Subcutaneous abdominal adipose tissue (tissue), 5 donors: Measurements from ENCODE around the gene ARHGEF19.
"Not testable (repeated sequence)": the region's sequence is repeated elsewhere in the genome, so short reads cannot be mapped to it uniquely, and the experiment has no call there.

Experiments used
- H3K27ac ChIP-seq: one replicate; pipeline ENCODE4 v1.7.0; 2013; ENCODE audit warnings: low read depth, mild to moderate bottlenecking, inconsistent platforms, low read length, moderate library complexity
- H3K27me3 ChIP-seq, 5 donors: one replicate each; pipeline ENCODE4 v1.7.0; 2013; ENCODE audit warnings: low read length in 5 of 5, inconsistent platforms in 1 of 5; ENCODE audit not compliant: control insufficient read depth in 5 of 5, insufficient read depth in 4 of 5
- H3K36me3 ChIP-seq, 5 donors: one replicate each; pipeline ENCODE4 v1.7.0; 2013; ENCODE audit warnings: low read length in 5 of 5; ENCODE audit not compliant: control insufficient read depth in 5 of 5, insufficient read depth in 5 of 5
- H3K4me1 ChIP-seq, 5 donors: one replicate each; pipeline ENCODE4 v1.7.0; 2013; ENCODE audit warnings: low read length in 5 of 5, mild to moderate bottlenecking in 3 of 5, moderate library complexity in 1 of 5; ENCODE audit not compliant: control insufficient read depth in 5 of 5, insufficient read depth in 5 of 5
- H3K4me3 ChIP-seq, 5 donors: one replicate each; pipeline ENCODE4 v1.7.0; 2013; ENCODE audit warnings: low read length in 5 of 5, low read depth in 1 of 5
- H3K9ac ChIP-seq, 5 donors: one replicate each; pipeline ENCODE4 v1.7.0; 2013; ENCODE audit warnings: low read length in 5 of 5, mild to moderate bottlenecking in 4 of 5, moderate library complexity in 3 of 5
- H3K9me3 ChIP-seq, 5 donors: one replicate each; pipeline ENCODE4 v1.7.0; 2013; ENCODE audit warnings: low read length in 5 of 5; ENCODE audit not compliant: control insufficient read depth in 5 of 5
- donor health status: healthy.
- donor health status: healthy.
- donor health status: healthy.
- donor health status: healthy.
- donor health status: healthy.

Gene ARHGEF19

DNA sequence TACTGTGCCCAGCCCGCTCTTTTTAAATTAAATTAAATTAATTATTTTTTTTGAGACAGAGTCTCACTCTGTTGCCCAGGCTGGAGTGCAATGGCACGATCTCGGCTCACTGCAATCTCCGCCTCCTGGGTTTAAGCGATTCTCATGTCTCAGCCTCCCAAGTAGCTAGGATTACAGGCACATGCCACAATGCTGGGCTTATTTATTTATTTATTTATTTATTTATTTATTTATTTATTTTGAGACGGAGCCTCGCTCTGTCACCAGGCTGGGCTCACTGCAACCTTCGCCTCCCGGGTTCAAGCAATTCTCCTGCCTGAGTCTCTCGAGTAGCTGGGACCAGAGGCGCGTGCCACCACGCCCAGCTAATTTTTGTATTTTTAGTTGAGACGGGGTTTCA lies 10.3 kb upstream of the ARHGEF19 start:
- H3K36me3 ChIP-seq, H3K4me3 ChIP-seq, H3K27ac ChIP-seq, H3K9ac ChIP-seq, H3K9me3 ChIP-seq: not testable (repeated sequence)
- peaks cover 0 to 16% (median 13%) of the 10 kb centered on the region in 5 donors for H3K4me1 ChIP-seq
- H3K27me3 ChIP-seq = peaks cover 0 to 21% (median 11%) of the 10 kb centered on the region in 5 donors

DNA sequence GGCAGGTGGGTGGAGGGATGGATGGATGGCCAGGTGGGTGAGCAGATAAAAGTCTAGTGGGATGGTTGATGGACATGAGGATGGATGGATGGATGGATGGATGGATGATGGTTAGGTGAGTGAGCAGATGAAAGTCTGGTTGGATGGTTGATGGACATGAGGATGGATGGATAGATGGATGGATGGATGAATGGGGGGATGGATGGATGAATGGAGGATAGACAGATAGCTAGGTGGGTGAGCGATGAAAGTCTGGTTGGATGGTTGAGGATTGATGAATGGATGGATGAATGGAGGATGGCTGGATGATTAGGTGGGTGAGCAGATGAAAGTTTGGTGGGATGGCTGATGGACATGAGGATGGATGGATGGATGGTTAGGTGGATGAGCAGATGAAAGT lies 9.0 kb upstream of the ARHGEF19 start:
- Histone ChIP-seq H3K27me3 (peaks cover 0 to 10% (median 6%) of the 10 kb centered on the region in 5 donors), H3K36me3 (no peaks in the 10 kb centered on the region), H3K4me1 (peaks cover 0 to 18% (median 16%) of the 10 kb centered on the region in 5 donors), H3K4me3 (no peak overlapping the region), H3K9ac (no peak overlapping the region), H3K27ac (no peak overlapping the region), H3K9me3 (peaks cover 0 to 3% (median 0%) of the 10 kb centered on the region in 5 donors)

DNA sequence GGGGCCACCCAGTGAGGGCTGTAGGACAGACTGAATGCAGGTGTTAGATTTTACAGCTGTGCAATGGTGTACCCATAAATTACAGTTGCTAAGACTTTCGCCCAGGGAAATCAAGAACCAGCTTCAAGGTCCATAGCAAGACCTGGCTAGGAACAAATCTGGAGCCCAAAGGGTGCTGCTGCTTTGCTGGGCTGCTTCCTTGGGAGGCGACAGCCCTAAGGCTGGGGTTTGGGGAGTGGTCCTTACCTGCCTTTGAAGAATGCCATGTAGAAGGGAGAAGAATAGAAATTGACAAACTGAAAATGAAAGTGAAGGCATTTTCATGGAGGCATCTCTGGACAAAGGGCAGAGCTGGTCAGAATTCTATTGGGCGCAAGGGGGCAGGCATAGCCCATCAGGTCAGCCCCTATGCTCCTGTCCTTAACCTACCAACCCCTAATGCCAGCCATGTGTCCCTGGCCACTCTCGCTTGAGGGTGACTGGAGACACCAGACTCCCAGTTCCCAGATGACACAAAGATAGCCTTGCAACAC lies 7.6 kb upstream of the ARHGEF19 start:
- H3K4me1 ChIP-seq = peaks cover 0 to 22% (median 20%) of the 10 kb centered on the region in 5 donors
- H3K4me3 ChIP-seq = no peak overlapping the region
- peaks cover 0 to under 1% (median 0%) of the 10 kb centered on the region in 5 donors for H3K27me3 ChIP-seq
- no peak overlapping the region for H3K9ac ChIP-seq
- H3K9me3 ChIP-seq = no peaks in the 10 kb centered on the region
- H3K36me3 ChIP-seq = no peaks in the 10 kb centered on the region
- H3K27ac ChIP-seq = no peak overlapping the region

DNA sequence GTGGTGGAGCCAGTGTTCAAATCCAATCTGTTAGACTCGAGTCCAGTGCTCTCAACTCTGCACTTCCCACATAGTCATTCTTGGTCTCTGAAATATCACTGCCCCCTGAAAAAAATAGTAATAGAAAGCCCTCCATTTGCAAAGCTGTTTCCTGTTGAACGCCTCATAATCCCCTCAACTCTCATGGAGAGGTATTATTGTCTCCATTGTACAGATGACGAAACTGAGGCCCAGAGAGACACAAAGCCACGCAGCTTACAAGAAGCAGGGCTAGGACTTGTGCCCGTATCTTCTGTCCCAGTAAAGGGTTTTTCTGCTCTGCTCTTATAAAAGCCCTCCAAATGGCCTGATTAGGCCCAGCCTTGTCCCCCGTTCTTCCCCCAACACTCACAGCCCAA lies 6.2 kb upstream of the ARHGEF19 start:
- no peak overlapping the region for H3K27ac ChIP-seq
- peaks cover 0 to 22% (median 20%) of the 10 kb centered on the region in 5 donors for H3K4me1 ChIP-seq
- no peak overlapping the region for H3K4me3 ChIP-seq
- no peaks in the 10 kb centered on the region for H3K27me3 ChIP-seq
- no peak overlapping the region for H3K9ac ChIP-seq
- H3K9me3 ChIP-seq = no peaks in the 10 kb centered on the region
- no peaks in the 10 kb centered on the region for H3K36me3 ChIP-seq

DNA sequence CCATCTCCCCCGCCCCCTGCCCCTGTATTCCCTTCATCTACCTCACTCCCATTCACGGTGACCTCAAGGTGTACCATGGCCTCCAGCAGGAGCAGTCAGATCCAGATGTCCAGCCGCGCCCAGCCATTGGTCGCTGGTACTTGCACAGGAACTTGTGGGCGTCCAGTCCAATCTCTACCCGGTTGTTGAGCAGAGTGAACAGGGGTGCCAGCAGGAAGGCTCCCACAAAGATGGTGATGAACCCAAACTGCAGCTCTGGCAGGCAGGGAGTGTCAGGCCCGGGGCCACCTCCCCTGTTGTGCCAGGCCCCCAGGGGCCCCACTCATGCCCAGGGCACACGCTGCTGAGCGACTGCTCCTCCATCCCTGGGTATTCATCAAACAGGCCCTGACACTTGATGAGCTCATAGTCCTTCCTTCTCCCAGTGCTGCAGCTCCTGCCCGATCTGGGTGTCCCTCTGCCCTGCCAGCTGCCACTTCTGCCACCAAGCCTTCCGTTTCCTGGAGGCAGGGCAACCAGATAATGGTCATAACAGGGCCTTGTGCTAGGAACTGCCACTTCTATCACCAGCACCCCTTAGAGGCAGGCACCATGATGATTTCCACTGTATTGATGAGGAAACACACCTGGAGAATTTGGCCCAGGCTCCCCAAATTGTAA lies 5.7 kb upstream of the ARHGEF19 start:
- Histone ChIP-seq H3K27ac (no peak overlapping the region), H3K9ac (peak overlapping the region in 1 of 5 donors; percentile 36), H3K27me3 (no peaks in the 10 kb centered on the region), H3K9me3 (no peaks in the 10 kb centered on the region), H3K4me3 (peak overlapping the region in 2 of 5 donors; percentile 55 to 77), H3K4me1 (peaks cover 0 to 22% (median 20%) of the 10 kb centered on the region in 5 donors), H3K36me3 (no peaks in the 10 kb centered on the region)

DNA sequence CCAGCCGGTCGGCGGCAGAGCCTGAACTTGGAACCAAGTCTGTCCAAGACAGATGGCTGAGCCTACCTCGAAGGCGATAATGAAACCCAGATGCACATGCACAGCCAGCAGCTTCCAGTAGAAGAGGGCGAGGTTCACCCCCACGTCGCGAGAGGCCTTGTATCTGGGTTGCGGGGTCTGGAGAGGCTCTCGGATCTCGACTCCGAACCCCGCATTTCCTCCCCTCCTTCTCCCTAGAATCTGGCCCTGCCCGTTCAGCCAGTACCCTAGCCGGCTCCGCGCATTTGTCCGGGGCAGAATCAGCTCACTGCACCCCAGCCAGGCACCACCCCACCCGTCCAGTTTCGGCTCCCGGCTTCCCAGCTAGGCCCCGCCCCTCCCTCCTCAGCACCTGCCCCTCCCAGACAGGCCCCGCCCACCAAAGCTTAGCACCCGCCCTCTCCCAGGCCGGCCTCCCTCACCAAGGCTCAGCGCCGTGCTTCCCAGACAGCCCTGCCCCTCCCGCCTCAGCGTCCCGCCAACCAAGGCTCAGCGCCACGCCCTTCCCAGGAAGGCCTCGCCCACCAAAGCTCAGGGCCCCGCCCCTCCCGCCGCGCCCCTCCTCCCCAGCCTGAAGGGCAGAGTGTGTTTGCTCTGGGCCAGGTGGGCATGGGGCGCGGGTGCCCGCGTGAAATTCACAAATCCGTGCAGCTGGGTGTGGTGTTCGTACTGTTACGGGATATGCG lies 4.8 kb upstream of the ARHGEF19 start:
- no peaks in the 10 kb centered on the region for H3K27me3 ChIP-seq
- peak overlapping the region in 4 of 5 donors; percentile 40 to 75 (median 62) for H3K9ac ChIP-seq
- peak overlapping the region; percentile 66 to 86 (median 78) for H3K4me3 ChIP-seq
- no peaks in the 10 kb centered on the region for H3K36me3 ChIP-seq
- H3K27ac ChIP-seq = no peak overlapping the region
- no peaks in the 10 kb centered on the region for H3K9me3 ChIP-seq
- H3K4me1 ChIP-seq = peaks cover 0 to 22% (median 20%) of the 10 kb centered on the region in 5 donors

DNA sequence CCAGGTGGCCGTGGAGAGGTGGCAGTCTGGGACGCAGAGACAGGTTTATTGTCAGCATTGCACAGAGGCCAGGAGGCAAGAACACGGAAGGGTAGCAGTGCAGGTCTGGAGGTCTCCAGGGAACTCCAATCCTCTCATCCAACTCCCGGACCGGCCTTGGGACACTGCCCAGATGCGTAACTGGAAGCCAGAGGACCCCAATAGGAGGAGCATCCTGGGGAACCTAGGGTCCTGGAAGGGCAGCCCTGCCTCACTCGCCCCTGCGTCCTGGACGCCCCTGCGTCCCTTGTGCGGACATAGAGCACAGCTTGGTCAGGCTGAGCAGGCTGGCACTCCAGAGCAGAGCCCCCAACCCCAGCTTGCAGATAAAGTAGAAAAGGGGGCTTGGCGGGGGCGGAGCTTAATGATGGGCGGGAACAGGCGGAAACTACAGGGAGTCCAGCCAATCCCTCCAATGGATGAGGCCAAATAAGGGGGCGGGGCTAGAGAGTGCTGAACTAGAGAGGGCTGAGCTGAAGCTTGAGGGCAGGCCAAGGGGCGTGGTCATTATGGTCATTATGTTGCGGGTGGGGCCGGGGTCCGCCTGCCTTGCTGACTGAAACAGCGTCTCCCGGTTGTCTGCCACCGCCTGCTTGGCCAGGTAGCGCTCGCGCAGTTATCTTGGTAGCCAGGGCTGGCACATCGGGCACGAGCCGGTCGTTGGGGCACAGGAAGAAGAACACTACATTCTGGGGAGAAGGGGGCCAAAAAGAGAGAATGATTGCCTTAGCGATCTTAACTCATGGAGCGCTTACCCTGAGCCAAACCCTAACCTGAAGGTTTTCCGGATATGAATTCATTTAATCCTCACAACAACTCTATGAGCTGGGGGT lies 3.7 kb upstream of the ARHGEF19 start:
- H3K4me3 ChIP-seq = peak overlapping the region; percentile 63 to 86 (median 78)
- no peak overlapping the region for H3K27ac ChIP-seq
- H3K9ac ChIP-seq = peak overlapping the region in 3 of 5 donors; percentile 27 to 75 (median 70)
- H3K36me3 ChIP-seq = no peaks in the 10 kb centered on the region
- H3K27me3 ChIP-seq = no peaks in the 10 kb centered on the region
- no peaks in the 10 kb centered on the region for H3K9me3 ChIP-seq
- H3K4me1 ChIP-seq = peaks cover 0 to 22% (median 20%) of the 10 kb centered on the region in 5 donors

DNA sequence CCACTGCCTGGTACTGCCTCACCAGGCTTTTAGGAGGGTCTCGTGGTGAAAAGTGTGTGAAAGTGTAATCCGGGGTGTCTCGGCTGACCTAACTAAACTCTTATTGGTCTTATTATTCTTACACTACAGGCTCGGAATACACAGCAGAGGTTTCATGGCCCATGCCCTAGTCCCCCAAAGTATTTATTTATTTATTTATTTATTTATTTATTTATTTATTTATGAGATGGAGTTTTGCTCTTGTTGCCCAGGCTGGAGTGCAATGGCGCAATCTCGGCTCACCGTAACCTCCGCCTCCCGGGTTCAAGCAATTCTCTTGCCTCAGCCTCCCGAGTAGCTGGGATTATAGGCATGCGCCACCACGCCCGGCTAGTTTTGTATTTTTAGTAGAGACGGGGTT lies 2.8 kb upstream of the ARHGEF19 start:
- not testable (repeated sequence) for H3K27ac ChIP-seq, H3K4me3 ChIP-seq, H3K27me3 ChIP-seq, H3K9ac ChIP-seq, H3K36me3 ChIP-seq, H3K9me3 ChIP-seq
- H3K4me1 ChIP-seq = peaks cover 0 to 22% (median 20%) of the 10 kb centered on the region in 5 donors

DNA sequence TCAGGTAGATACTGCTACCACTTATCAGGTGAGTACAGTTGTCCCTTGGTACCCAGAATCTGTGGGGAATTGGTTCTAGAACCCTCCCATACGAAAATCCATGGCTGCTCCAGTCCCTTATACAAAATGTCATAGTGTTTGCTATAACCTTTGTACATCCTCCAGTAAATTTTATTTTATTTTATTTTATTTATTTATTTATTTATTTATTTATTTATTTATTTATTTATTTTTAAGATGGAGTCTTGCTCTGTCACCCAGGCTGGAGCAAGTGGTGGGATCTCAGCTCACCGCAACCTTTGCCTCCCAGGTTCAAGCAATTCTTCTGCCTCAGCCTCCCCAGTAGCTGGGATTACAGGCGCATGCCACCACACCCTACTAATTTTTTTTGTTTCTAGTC lies 1.1 kb upstream of the ARHGEF19 start:
- H3K36me3 ChIP-seq, H3K9me3 ChIP-seq, H3K27me3 ChIP-seq, H3K27ac ChIP-seq, H3K4me3 ChIP-seq, H3K9ac ChIP-seq: not testable (repeated sequence)
- H3K4me1 ChIP-seq = peaks cover 0 to 22% (median 20%) of the 10 kb centered on the region in 5 donors
